Activated naive CD4-positive, alpha-beta T cell treated with anti-CD3 and anti-CD28 coated beads, Interleukin-2, amount 50 U/mL, for 72 hours (primary cell): ENCODE measurements around the gene GFI1B. TPM values are rescaled to one million over a fixed set of nuclear protein-coding genes. Genes with fewer than 3 reads are reported as not detected.
"Not testable (repeated sequence)": the region's sequence is repeated elsewhere in the genome, so short reads cannot be mapped to it uniquely, and the experiment has no call there.

Experiments used
- ATAC-seq, 2 donors: fragments of 150-1000 bp; cut with Tn5 transposase; 2 replicates each; pipeline ENCODE4 v1.10.0; 2021; ENCODE audit warnings: mild to moderate bottlenecking in 2 of 2, moderate library complexity in 2 of 2
- DNase-seq, 2 donors: peaks; one replicate each; pipeline ENCODE4 v3.0.0; 2021 to 2022; ENCODE audit warnings: low spot score in 2 of 2
- H3K27ac Mint-ChIP-seq, 2 donors: one replicate each; pipeline ENCODE4 v1.8.0; 2022; ENCODE audit warnings: mild to moderate bottlenecking in 2 of 2, mixed read lengths in 2 of 2
- H3K36me3 Mint-ChIP-seq, 2 donors: one replicate each; pipeline ENCODE4 v1.8.0; 2022; ENCODE audit warnings: mixed read lengths in 2 of 2
- H3K9me3 Mint-ChIP-seq, 2 donors: one replicate each; pipeline ENCODE4 v1.8.0; 2022; ENCODE audit warnings: mixed read lengths in 2 of 2
- total RNA-seq, 2 donors: library from RNA; stranded (reverse); gene quantifications; one replicate each; pipeline ENCODE4 v1.2.3, GENCODE V29; 2022

The GFI1B gene
- total RNA-seq, 2 donors from 2014 or later = 0.48 TPM; not detected in 1

- Mint-ChIP-seq H3K27ac (no peak overlapping the region), H3K36me3 (no peaks in the 10 kb centered on the region), H3K9me3 (no peaks in the 10 kb centered on the region)
- ATAC-seq (no peak), DNase-seq (no peak)
Measured at GRCh38 chr9:132997591-132997990, 19.1 kb downstream of the GFI1B start.

- DNase-seq, H3K36me3 Mint-ChIP-seq, H3K27ac Mint-ChIP-seq, H3K9me3 Mint-ChIP-seq, ATAC-seq: not testable (repeated sequence)
Measured at GRCh38 chr9:132998221-132998620, 19.7 kb downstream of the GFI1B start.

GRCh38 chr9:132998831-132999635 is 20.5 kb downstream of the GFI1B start:
- Mint-ChIP-seq H3K9me3 (no peaks in the 10 kb centered on the region), H3K36me3 (no peaks in the 10 kb centered on the region), H3K27ac (no peak overlapping the region)
- ATAC-seq (no peak), DNase-seq (no peak)

GRCh38 chr9:133002147-133003070 is 23.9 kb downstream of the GFI1B start:
- no peaks in the 10 kb centered on the region for H3K36me3 Mint-ChIP-seq
- no peak for DNase-seq
- no peaks in the 10 kb centered on the region for H3K9me3 Mint-ChIP-seq
- no peak overlapping the region for H3K27ac Mint-ChIP-seq
- ATAC-seq = no peak

GRCh38 chr9:133003071-133003461 is 24.6 kb downstream of the GFI1B start:
- no peak for DNase-seq
- Mint-ChIP-seq H3K36me3 (no peaks in the 10 kb centered on the region), H3K9me3 (no peaks in the 10 kb centered on the region), H3K27ac (no peak overlapping the region)
- no peak for ATAC-seq

- no peak overlapping the region for H3K27ac Mint-ChIP-seq
- DNase-seq (no peak), ATAC-seq (no peak)
- no peaks in the 10 kb centered on the region for H3K36me3 Mint-ChIP-seq
- no peaks in the 10 kb centered on the region for H3K9me3 Mint-ChIP-seq
Measured at GRCh38 chr9:133003671-133004090, 25.2 kb downstream of the GFI1B start.

GRCh38 chr9:133004091-133004998 is 25.9 kb downstream of the GFI1B start:
- no peaks in the 10 kb centered on the region for H3K36me3 Mint-ChIP-seq
- H3K27ac Mint-ChIP-seq = no peak overlapping the region
- DNase-seq = no peak
- ATAC-seq = no peak
- no peaks in the 10 kb centered on the region for H3K9me3 Mint-ChIP-seq

GRCh38 chr9:133004999-133005760 is 26.7 kb downstream of the GFI1B start:
- H3K36me3 Mint-ChIP-seq = no peaks in the 10 kb centered on the region
- no peak overlapping the region for H3K27ac Mint-ChIP-seq
- H3K9me3 Mint-ChIP-seq = no peaks in the 10 kb centered on the region
- DNase-seq (no peak), ATAC-seq (no peak)

- Mint-ChIP-seq H3K27ac (no peak overlapping the region), H3K9me3 (no peaks in the 10 kb centered on the region), H3K36me3 (no peaks in the 10 kb centered on the region)
- ATAC-seq (no peak), DNase-seq (no peak)
Measured at GRCh38 chr9:133005957-133006356, 27.5 kb downstream of the GFI1B start.

GRCh38 chr9:133006731-133007352 is 28.3 kb downstream of the GFI1B start:
- H3K9me3 Mint-ChIP-seq = no peaks in the 10 kb centered on the region

GRCh38 chr9:133008406-133008805 is 29.9 kb downstream of the GFI1B start:
- Mint-ChIP-seq H3K36me3 (no peaks in the 10 kb centered on the region), H3K9me3 (no peaks in the 10 kb centered on the region), H3K27ac (no peak overlapping the region)
- ATAC-seq (no peak), DNase-seq (no peak)

More at GRCh38 chr9:133006731-133007352, 28.3 kb downstream of the GFI1B start:
- ATAC-seq (no peak), DNase-seq (no peak)
- H3K27ac Mint-ChIP-seq = no peak overlapping the region
- no peaks in the 10 kb centered on the region for H3K36me3 Mint-ChIP-seq

- ATAC-seq = no peak
- Mint-ChIP-seq H3K27ac (no peak overlapping the region), H3K36me3 (no peaks in the 10 kb centered on the region), H3K9me3 (no peaks in the 10 kb centered on the region)
- no peak for DNase-seq
Measured at GRCh38 chr9:133008824-133009223, 30.3 kb downstream of the GFI1B start.

GRCh38 chr9:133009906-133010582 is 31.6 kb downstream of the GFI1B start:
- Mint-ChIP-seq H3K36me3 (peaks cover 0 to 9% of the 10 kb centered on the region in 2 donors), H3K27ac (no peak overlapping the region), H3K9me3 (peaks cover 5 to 6% of the 10 kb centered on the region in 2 donors)
- ATAC-seq (no peak), DNase-seq (no peak)

- DNase-seq (no peak), ATAC-seq (no peak)
- H3K27ac Mint-ChIP-seq = no peak overlapping the region
- peaks cover 5 to 8% of the 10 kb centered on the region in 2 donors for H3K9me3 Mint-ChIP-seq
- peaks cover 0 to 13% of the 10 kb centered on the region in 2 donors for H3K36me3 Mint-ChIP-seq
Measured at GRCh38 chr9:133014696-133015095, 36.2 kb downstream of the GFI1B start.
